Measurements from ENCODE around the gene MEIS2. TPM values are rescaled to one million over a fixed set of nuclear protein-coding genes. Genes with fewer than 3 reads are reported as not detected.
A peak's percentile ranks its signal among the peaks of the same experiment; 100 is the strongest.

The MEIS2 gene
- total RNA-seq, 1 donor from 2014 or later = 35.6 TPM

- Mint-ChIP-seq H3K4me3 (ENCODE audit: unreplicated experiment) (no peak overlapping the region), H3K36me3 (ENCODE audit: low read depth, unreplicated experiment) (no peaks in the 10 kb centered on the region), H3K27ac (ENCODE audit: unreplicated experiment) (no peak overlapping the region), H3K9me3 (ENCODE audit: unreplicated experiment) (no peaks in the 10 kb centered on the region), H3K4me1 (ENCODE audit: low read depth, unreplicated experiment) (no peaks in the 10 kb centered on the region), H3K27me3 (ENCODE audit: low read depth, unreplicated experiment) (no peaks in the 10 kb centered on the region)
- Histone ChIP-seq H3K4me2 (ENCODE audit: low read length) (no peak overlapping the region), H3K9ac (ENCODE audit: low read length) (no peak overlapping the region), H3K79me2 (ENCODE audit: insufficient read depth, low read length) (peaks cover 4% of the 10 kb centered on the region), H2AFZ (ENCODE audit: low read depth, low read length) (no peak overlapping the region), H3K36me3 (ENCODE audit: insufficient read depth, low read length) (no peaks in the 10 kb centered on the region), H4K20me1 (ENCODE audit: insufficient read depth, low read length) (peaks cover 10% of the 10 kb centered on the region), H3K4me3 (ENCODE audit: insufficient read depth, low read depth, low read length) (no peak overlapping the region), H3K27me3 (ENCODE audit: insufficient read depth, low read length) (no peaks in the 10 kb centered on the region), H3K9me3 (ENCODE audit: insufficient read depth, low read depth, low read length) (no peaks in the 10 kb centered on the region), H3K4me1 (ENCODE audit: insufficient read depth, low read length) (no peaks in the 10 kb centered on the region), H3K27ac (ENCODE audit: low read depth, low read length) (no peak overlapping the region)
- no peak for DNase-seq (ENCODE audit: low read depth)
- FAIRE-seq = no peak
- TF ChIP-seq CTCF (IDR thresholded peaks at IDR 0.05; ENCODE audit: insufficient read depth, low read depth, low read length) (no peak), EZH2 (IDR thresholded peaks at IDR 0.05; ENCODE audit: insufficient read depth, low read length) (no peak)
Observed at GRCh38 chr15:36978625-36979024, 121.7 kb downstream of the MEIS2 start.

GRCh38 chr15:36978126-36978525 is 122.2 kb downstream of the MEIS2 start:
- no peak overlapping the region for H2AFZ ChIP-seq (ENCODE audit: low read depth, low read length)
- H3K36me3 Mint-ChIP-seq (ENCODE audit: low read depth, unreplicated experiment) = no peaks in the 10 kb centered on the region
- peaks cover 13% of the 10 kb centered on the region for H4K20me1 ChIP-seq (ENCODE audit: insufficient read depth, low read length)
- no peaks in the 10 kb centered on the region for H3K9me3 Mint-ChIP-seq (ENCODE audit: unreplicated experiment)
- TF ChIP-seq EZH2 (IDR thresholded peaks at IDR 0.05; ENCODE audit: insufficient read depth, low read length) (no peak), CTCF (IDR thresholded peaks at IDR 0.05; ENCODE audit: insufficient read depth, low read depth, low read length) (no peak)
- H3K4me3 ChIP-seq (ENCODE audit: insufficient read depth, low read depth, low read length) = no peak overlapping the region
- H3K27ac ChIP-seq (ENCODE audit: low read depth, low read length) = no peak overlapping the region
- peak; percentile 34 for FAIRE-seq
- H3K27ac Mint-ChIP-seq (ENCODE audit: unreplicated experiment) = no peak overlapping the region
- H3K4me2 ChIP-seq (ENCODE audit: low read length) = no peak overlapping the region
- no peak overlapping the region for H3K4me3 Mint-ChIP-seq (ENCODE audit: unreplicated experiment)
- no peak for DNase-seq (ENCODE audit: low read depth)
- peaks cover 4% of the 10 kb centered on the region for H3K79me2 ChIP-seq (ENCODE audit: insufficient read depth, low read length)
- no peaks in the 10 kb centered on the region for H3K9me3 ChIP-seq (ENCODE audit: insufficient read depth, low read depth, low read length)
- no peaks in the 10 kb centered on the region for H3K27me3 Mint-ChIP-seq (ENCODE audit: low read depth, unreplicated experiment)
- no peaks in the 10 kb centered on the region for H3K36me3 ChIP-seq (ENCODE audit: insufficient read depth, low read length)
- no peaks in the 10 kb centered on the region for H3K27me3 ChIP-seq (ENCODE audit: insufficient read depth, low read length)
- no peaks in the 10 kb centered on the region for H3K4me1 ChIP-seq (ENCODE audit: insufficient read depth, low read length)
- no peak overlapping the region for H3K9ac ChIP-seq (ENCODE audit: low read length)
- H3K4me1 Mint-ChIP-seq (ENCODE audit: low read depth, unreplicated experiment) = no peaks in the 10 kb centered on the region

GRCh38 chr15:36977659-36978058 is 122.7 kb downstream of the MEIS2 start:
- Histone ChIP-seq H3K79me2 (ENCODE audit: insufficient read depth, low read length) (peaks cover 4% of the 10 kb centered on the region), H3K27me3 (ENCODE audit: insufficient read depth, low read length) (no peaks in the 10 kb centered on the region), H4K20me1 (ENCODE audit: insufficient read depth, low read length) (peaks cover 14% of the 10 kb centered on the region), H3K4me3 (ENCODE audit: insufficient read depth, low read depth, low read length) (no peak overlapping the region), H3K4me1 (ENCODE audit: insufficient read depth, low read length) (no peaks in the 10 kb centered on the region), H3K27ac (ENCODE audit: low read depth, low read length) (no peak overlapping the region), H3K9ac (ENCODE audit: low read length) (no peak overlapping the region), H2AFZ (ENCODE audit: low read depth, low read length) (no peak overlapping the region), H3K36me3 (ENCODE audit: insufficient read depth, low read length) (no peaks in the 10 kb centered on the region), H3K4me2 (ENCODE audit: low read length) (no peak overlapping the region), H3K9me3 (ENCODE audit: insufficient read depth, low read depth, low read length) (no peaks in the 10 kb centered on the region)
- no peaks in the 10 kb centered on the region for H3K9me3 Mint-ChIP-seq (ENCODE audit: unreplicated experiment)
- TF ChIP-seq CTCF (IDR thresholded peaks at IDR 0.05; ENCODE audit: insufficient read depth, low read depth, low read length) = no peak
- no peak for TF ChIP-seq EZH2 (IDR thresholded peaks at IDR 0.05; ENCODE audit: insufficient read depth, low read length)
- DNase-seq (ENCODE audit: low read depth) = no peak
- no peak overlapping the region for H3K4me3 Mint-ChIP-seq (ENCODE audit: unreplicated experiment)
- no peak for FAIRE-seq
- no peaks in the 10 kb centered on the region for H3K4me1 Mint-ChIP-seq (ENCODE audit: low read depth, unreplicated experiment)
- H3K27ac Mint-ChIP-seq (ENCODE audit: unreplicated experiment) = no peak overlapping the region
- H3K36me3 Mint-ChIP-seq (ENCODE audit: low read depth, unreplicated experiment) = no peaks in the 10 kb centered on the region
- H3K27me3 Mint-ChIP-seq (ENCODE audit: low read depth, unreplicated experiment) = no peaks in the 10 kb centered on the region

All from astrocyte (in vitro differentiated cells and primary cell).